Measurements from ENCODE around the gene MICAL3. TPM values are rescaled to one million over a fixed set of nuclear protein-coding genes. Genes with fewer than 3 reads are reported as not detected.
A peak's percentile ranks its signal among the peaks of the same experiment; 100 is the strongest.

MICAL3 gene
- total RNA-seq, 2 experiments from 2014 or later = 26.4 to 29.7 TPM

DNA sequence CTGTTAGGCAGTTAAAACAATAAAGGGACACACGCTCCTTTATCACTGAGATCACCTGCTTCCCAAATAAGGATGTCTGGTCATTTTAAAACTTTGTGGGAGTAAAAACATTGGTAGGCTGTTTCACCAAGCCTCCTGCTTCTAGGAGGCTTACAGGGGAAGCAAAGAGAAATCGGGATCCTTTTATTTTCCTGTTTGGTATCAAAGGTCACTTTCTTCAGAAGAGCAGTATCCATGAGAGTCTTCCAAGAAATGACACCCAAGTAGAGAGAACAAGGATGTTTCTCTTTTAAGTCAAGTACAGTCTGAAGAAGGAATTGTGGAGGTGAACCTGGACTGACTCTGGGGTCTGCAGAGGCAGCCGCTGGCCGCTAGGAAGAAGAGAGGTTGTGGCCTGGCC is 213.2 kb downstream of the MICAL3 start:
- POLR2A ChIA-PET = no interaction called here
- Mint-ChIP-seq H3K4me3 (no peak overlapping the region), H3K4me1 (ENCODE audit: low read depth) (no peaks in the 10 kb centered on the region), H3K27ac (no peak overlapping the region), H3K36me3 (ENCODE audit: low read depth) (peaks cover 3% of the 10 kb centered on the region), H3K9me3 (ENCODE audit: insufficient read depth) (no peaks in the 10 kb centered on the region), H3K27me3 (ENCODE audit: low read depth) (no peaks in the 10 kb centered on the region)
- no peak for ATAC-seq
- no peak for DNase-seq
- CTCF ChIA-PET = no interaction called here

GRCh38 chr22:17810570-17811116 is 213.7 kb downstream of the MICAL3 start:
- Mint-ChIP-seq H3K9me3 (ENCODE audit: insufficient read depth) (no peaks in the 10 kb centered on the region), H3K27me3 (ENCODE audit: low read depth) (no peaks in the 10 kb centered on the region), H3K4me3 (no peak overlapping the region), H3K27ac (no peak overlapping the region), H3K36me3 (ENCODE audit: low read depth) (peaks cover 2% of the 10 kb centered on the region), H3K4me1 (ENCODE audit: low read depth) (no peaks in the 10 kb centered on the region)
- ChIA-PET POLR2A (no interaction called here), CTCF (no interaction called here)
- DNase-seq = no peak
- no peak for ATAC-seq

- Mint-ChIP-seq H3K27me3 (ENCODE audit: low read depth) (no peaks in the 10 kb centered on the region), H3K9me3 (ENCODE audit: insufficient read depth) (no peaks in the 10 kb centered on the region), H3K36me3 (ENCODE audit: low read depth) (no peaks in the 10 kb centered on the region), H3K4me1 (ENCODE audit: low read depth) (no peaks in the 10 kb centered on the region), H3K4me3 (no peak overlapping the region), H3K27ac (no peak overlapping the region)
- no peak for DNase-seq
- POLR2A ChIA-PET = no interaction called here
- CTCF ChIA-PET = no interaction called here
- ATAC-seq = no peak
Observed at GRCh38 chr22:17808693-17809403, 215.5 kb downstream of the MICAL3 start.

DNA sequence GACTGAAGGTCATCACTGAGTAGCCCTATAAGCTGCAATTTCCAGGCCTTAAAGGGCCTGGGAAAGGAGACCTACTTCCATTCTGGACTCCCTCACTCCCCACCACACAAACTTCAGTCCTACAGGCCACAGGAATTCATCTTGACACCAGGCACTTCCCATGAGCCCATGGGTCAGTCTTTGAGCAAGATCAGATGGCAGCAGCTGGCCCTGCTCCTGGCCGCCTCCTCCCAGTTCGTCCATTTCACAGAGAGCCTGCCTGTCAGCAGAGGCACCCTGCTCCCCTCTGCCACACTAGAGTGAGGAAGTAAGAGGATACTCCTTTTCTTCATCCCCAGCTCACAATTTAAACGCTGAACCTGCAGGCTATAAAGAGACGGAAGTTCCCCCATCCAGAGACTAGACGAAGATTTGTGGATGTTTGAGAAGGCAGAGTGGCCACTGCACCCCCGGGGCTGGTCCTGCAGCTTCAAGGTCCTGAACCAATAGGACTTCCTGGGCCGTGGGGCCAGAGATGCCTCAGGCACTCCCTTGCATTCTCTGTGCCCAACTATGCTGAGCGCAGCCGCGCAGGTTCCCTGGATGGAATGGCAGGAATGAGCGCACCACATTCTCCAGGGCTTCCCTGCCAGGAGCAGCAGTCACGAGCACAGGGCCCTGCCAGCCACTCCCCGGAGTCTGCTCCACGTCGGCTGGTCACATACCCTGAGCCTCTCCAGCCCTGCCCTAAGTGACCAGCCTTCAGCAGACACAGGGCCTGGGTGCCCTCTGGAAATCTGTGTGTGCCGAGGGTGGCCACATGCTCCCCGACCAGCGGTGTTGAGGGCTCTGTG is 216.6 kb downstream of the MICAL3 start:
- Mint-ChIP-seq H3K27ac (no peak overlapping the region), H3K36me3 (ENCODE audit: low read depth) (no peaks in the 10 kb centered on the region), H3K9me3 (ENCODE audit: insufficient read depth) (no peaks in the 10 kb centered on the region), H3K4me3 (no peak overlapping the region), H3K4me1 (ENCODE audit: low read depth) (no peaks in the 10 kb centered on the region), H3K27me3 (ENCODE audit: low read depth) (no peaks in the 10 kb centered on the region)
- DNase-seq (no peak), ATAC-seq (no peak)
- ChIA-PET POLR2A (no interaction called here), CTCF (no interaction called here)

- no peaks in the 10 kb centered on the region for H3K4me1 Mint-ChIP-seq (ENCODE audit: low read depth)
- DNase-seq = no peak
- no peak overlapping the region for H3K27ac Mint-ChIP-seq
- H3K27me3 Mint-ChIP-seq (ENCODE audit: low read depth) = no peaks in the 10 kb centered on the region
- ATAC-seq = no peak
- POLR2A ChIA-PET = no interaction called here
- H3K36me3 Mint-ChIP-seq (ENCODE audit: low read depth) = no peaks in the 10 kb centered on the region
- no peak overlapping the region for H3K4me3 Mint-ChIP-seq
- CTCF ChIA-PET = no interaction called here
- no peaks in the 10 kb centered on the region for H3K9me3 Mint-ChIP-seq (ENCODE audit: insufficient read depth)
Observed at GRCh38 chr22:17807086-17807485, 217.3 kb downstream of the MICAL3 start.

DNA sequence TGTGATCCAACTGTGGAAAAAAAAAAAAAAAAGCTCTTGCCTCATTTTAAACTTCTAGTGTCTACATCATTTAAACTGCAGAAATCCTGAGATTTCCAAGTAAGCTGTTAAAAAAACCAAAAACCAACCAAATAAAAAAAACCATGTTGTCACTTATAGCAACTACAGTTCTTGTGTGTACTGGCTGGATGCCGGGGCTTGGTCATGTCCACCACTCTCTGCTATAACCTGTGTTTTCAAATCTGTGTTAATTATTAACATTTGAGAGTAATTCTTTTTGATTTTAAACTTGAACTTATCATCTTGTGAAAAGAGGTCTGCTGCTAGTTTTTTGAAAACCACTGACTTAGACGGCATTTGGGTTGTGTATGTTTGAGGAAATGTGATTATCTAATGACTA is 217.9 kb downstream of the MICAL3 start:
- Mint-ChIP-seq H3K4me3 (no peak overlapping the region), H3K9me3 (ENCODE audit: insufficient read depth) (no peaks in the 10 kb centered on the region), H3K27ac (no peak overlapping the region), H3K36me3 (ENCODE audit: low read depth) (no peaks in the 10 kb centered on the region), H3K27me3 (ENCODE audit: low read depth) (no peaks in the 10 kb centered on the region), H3K4me1 (ENCODE audit: low read depth) (no peaks in the 10 kb centered on the region)
- ATAC-seq (no peak), DNase-seq (no peak)
- CTCF ChIA-PET = interaction anchor here (0.6 kb wide), 1 partner anchor 21 kb away, joined by 3 read pairs; no protein-coding TSS in a partner anchor
- POLR2A ChIA-PET = no interaction called here

GRCh38 chr22:17804331-17805080 is 219.9 kb downstream of the MICAL3 start:
- Mint-ChIP-seq H3K4me1 (ENCODE audit: low read depth) (no peaks in the 10 kb centered on the region), H3K36me3 (ENCODE audit: low read depth) (no peaks in the 10 kb centered on the region), H3K9me3 (ENCODE audit: insufficient read depth) (no peaks in the 10 kb centered on the region), H3K27ac (no peak overlapping the region), H3K27me3 (ENCODE audit: low read depth) (no peaks in the 10 kb centered on the region), H3K4me3 (no peak overlapping the region)
- ChIA-PET CTCF (interaction anchor here (0.9 kb wide), 1 partner anchor 19 kb away, joined by 3 read pairs; no protein-coding TSS in a partner anchor), POLR2A (no interaction called here)
- DNase-seq = no peak
- ATAC-seq = no peak

GRCh38 chr22:17803609-17804270 is 220.6 kb downstream of the MICAL3 start:
- no peaks in the 10 kb centered on the region for H3K36me3 Mint-ChIP-seq (ENCODE audit: low read depth)
- ChIA-PET CTCF (interaction anchor here (0.9 kb wide), 1 partner anchor 272 kb away, joined by 3 read pairs; no protein-coding TSS in a partner anchor), POLR2A (no interaction called here)
- H3K27me3 Mint-ChIP-seq (ENCODE audit: low read depth) = no peaks in the 10 kb centered on the region
- no peaks in the 10 kb centered on the region for H3K4me1 Mint-ChIP-seq (ENCODE audit: low read depth)
- H3K4me3 Mint-ChIP-seq = no peak overlapping the region
- ATAC-seq = no peak
- no peak overlapping the region for H3K27ac Mint-ChIP-seq
- no peak for DNase-seq
- H3K9me3 Mint-ChIP-seq (ENCODE audit: insufficient read depth) = no peaks in the 10 kb centered on the region

DNA sequence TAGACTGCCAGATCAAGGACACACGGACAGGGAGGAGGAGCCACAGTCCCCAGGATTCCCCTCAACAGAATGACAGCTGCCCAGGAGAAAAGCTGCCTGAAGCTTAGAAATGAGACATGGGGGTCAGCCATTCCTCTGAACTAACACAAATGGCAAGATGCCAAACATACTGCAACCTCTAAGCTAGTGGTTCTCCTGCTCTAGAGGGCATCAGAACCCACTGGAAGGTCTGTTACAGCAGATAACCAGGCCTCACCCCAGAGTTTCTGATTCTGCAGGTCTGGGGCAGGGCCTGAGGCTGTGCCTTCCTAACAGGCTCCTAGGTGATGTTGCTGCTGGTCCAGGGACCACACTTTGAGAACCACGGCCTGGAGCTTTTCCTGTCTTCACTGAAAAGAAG is 221.5 kb downstream of the MICAL3 start:
- Mint-ChIP-seq H3K4me3 (no peak overlapping the region), H3K36me3 (ENCODE audit: low read depth) (no peaks in the 10 kb centered on the region), H3K9me3 (ENCODE audit: insufficient read depth) (no peaks in the 10 kb centered on the region), H3K4me1 (ENCODE audit: low read depth) (peaks cover 4% of the 10 kb centered on the region), H3K27me3 (ENCODE audit: low read depth) (no peaks in the 10 kb centered on the region), H3K27ac (no peak overlapping the region)
- ChIA-PET POLR2A (no interaction called here), CTCF (interaction anchor here (0.9 to 2.1 kb wide), 2 partner anchors 18 to 273 kb away, joined by 3 to 9 read pairs; no protein-coding TSS in a partner anchor)
- DNase-seq (no peak), ATAC-seq (no peak)

DNA sequence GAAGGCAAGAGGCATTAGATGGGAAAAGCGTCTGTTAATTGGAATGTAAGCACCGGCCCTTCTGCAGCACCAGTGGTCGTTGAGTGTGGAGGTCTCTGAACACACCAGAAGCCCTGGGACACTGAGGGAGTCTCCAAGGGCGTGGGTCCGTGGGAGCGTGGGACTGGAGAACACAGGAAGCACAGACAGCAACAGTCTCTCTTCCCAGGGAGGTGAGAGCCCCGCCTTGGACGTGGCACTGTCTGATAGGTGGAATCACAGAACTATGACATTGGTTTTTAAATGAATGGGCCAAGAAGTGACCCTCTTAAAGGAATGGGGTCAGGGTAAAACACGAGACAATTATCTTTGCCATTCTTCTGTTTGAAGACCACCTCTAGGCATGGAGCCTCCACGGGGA is 221.9 kb downstream of the MICAL3 start:
- Mint-ChIP-seq H3K27ac (no peak overlapping the region), H3K9me3 (ENCODE audit: insufficient read depth) (no peaks in the 10 kb centered on the region), H3K4me1 (ENCODE audit: low read depth) (peaks cover 4% of the 10 kb centered on the region), H3K27me3 (ENCODE audit: low read depth) (no peaks in the 10 kb centered on the region), H3K36me3 (ENCODE audit: low read depth) (no peaks in the 10 kb centered on the region), H3K4me3 (no peak overlapping the region)
- ChIA-PET POLR2A (no interaction called here), CTCF (interaction anchor here (2.1 kb wide), 1 partner anchor 17 kb away, joined by 9 read pairs; no protein-coding TSS in a partner anchor)
- DNase-seq = no peak
- no peak for ATAC-seq

GRCh38 chr22:17797721-17798559 is 226.4 kb downstream of the MICAL3 start:
- DNase-seq (no peak), ATAC-seq (peak; percentile 15)
- Mint-ChIP-seq H3K27ac (no peak overlapping the region), H3K27me3 (ENCODE audit: low read depth) (no peaks in the 10 kb centered on the region), H3K9me3 (ENCODE audit: insufficient read depth) (no peaks in the 10 kb centered on the region), H3K4me1 (ENCODE audit: low read depth) (peaks cover 4% of the 10 kb centered on the region), H3K4me3 (no peak overlapping the region), H3K36me3 (ENCODE audit: low read depth) (no peaks in the 10 kb centered on the region)
- CTCF ChIA-PET = interaction anchor here (0.7 to 1.1 kb wide), 2 partner anchors 13 to 33 kb away, joined by 3 read pairs; no protein-coding TSS in a partner anchor
- POLR2A ChIA-PET = no interaction called here

Data from activated CD8-positive, alpha-beta T cell treated with anti-CD3 and anti-CD28 coated beads, Interleukin-2, amount 10 ng/mL, durations not matched to agents 7 days and 5 days (primary cell).